DMS 273 treated with DMSO at 0.1 percent for 48 hours (cell line): ENCODE results near the gene THEM5.

ENCODE experiments used
- DNase-seq: peaks from one replicate; lab custom pipeline; 2025; lab: John Stamatoyannopoulos, UW

Gene THEM5

GRCh38 chr1:151800830-151801229, 52.7 kb downstream of the THEM5 start:
- no peak for DNase-seq

- DNase-seq = no peak
Observed at GRCh38 chr1:151799179-151800022, 54.1 kb downstream of the THEM5 start.

- no peak for DNase-seq
Observed at GRCh38 chr1:151798571-151798970, 54.9 kb downstream of the THEM5 start.
